A673 (cell line): ENCODE measurements around the gene ZFP92.

Source experiments
- CTCF ChIP-seq: fragments of 300-800, 200-600 bp; sonication (generic); conservative IDR thresholded peaks from 2 replicates; pipeline ENCODE4 v1.5.1; 2017; ENCODE audit warnings: low read depth, mild to moderate bottlenecking, antibody characterized with exemption, low read length, moderate library complexity, mixed read lengths
- EZH2 ChIP-seq: fragments of 200-600 bp; sonication (generic); IDR thresholded peaks from 2 replicates; pipeline ENCODE4 v1.6.1; 2017; ENCODE audit warnings: borderline replicate concordance, low read depth, mild to moderate bottlenecking, mixed read lengths, antibody characterized with exemption, low read length; ENCODE audit not compliant: poor library complexity, severe bottlenecking

GRCh38 chrX:153413731-153414130, 2.5 kb downstream of the ZFP92 start:
- TF ChIP-seq CTCF, result no peak
- no peak for TF ChIP-seq EZH2
